HG03025 (cell line): Measurements from ENCODE around the gene ABCB9.

Source experiments
- ATAC-seq: cut with Tn5 transposase; IDR thresholded peaks from one replicate; pipeline ENCODE4 v1.9.1; 2021; ENCODE audit warnings: mild to moderate bottlenecking, moderate library complexity; ENCODE audit not compliant: unreplicated experiment, low FRiP score

Gene ABCB9

GRCh38 chr12:122884091-122884826, 82.0 kb downstream of the ABCB9 start:
- ATAC-seq = no peak

GRCh38 chr12:122882908-122883558, 83.2 kb downstream of the ABCB9 start:
- no peak for ATAC-seq

- no peak for ATAC-seq
These were observed 85.6 kb downstream of the ABCB9 start for GRCh38 chr12:122880668-122881067.

GRCh38 chr12:122880155-122880667, 86.1 kb downstream of the ABCB9 start:
- no peak for ATAC-seq
